OCI-LY7 (cell line): ENCODE data around the gene CFAP77. TPM values are rescaled to one million over a fixed set of nuclear protein-coding genes. Genes with fewer than 3 reads are reported as not detected.

ENCODE experiments used
- BruUV-seq: library from RNA; stranded (reverse); fragments of 400-500 nt; replicated peaks from 2 replicates; lab custom pipeline; 2021; lab: Mats Ljungman, UMichigan
- CTCF ChIA-PET: fragments of 300-600 bp; sonication (Branson Sonifier 250); formaldehyde crosslinking; loops from one replicate; lab custom pipeline; 2022; ENCODE audit warnings: antibody characterized with exemption; ENCODE audit not compliant: unreplicated experiment; lab: Charles Lee
- POLR2A ChIA-PET: fragments of 300-600 bp; sonication (Branson Sonifier 250); formaldehyde crosslinking; loops from one replicate; lab custom pipeline; 2022; ENCODE audit warnings: antibody characterized with exemption; lab: Charles Lee
- DNase-seq: peaks from one replicate; pipeline ENCODE4 v3.0.0-alpha.2; 2015; ENCODE audit warnings: low spot score
- H2AFZ ChIP-seq: fragments of 200-600 bp; sonication (generic), shearing (Covaris generic); 2 replicates; pipeline ENCODE4 v1.6.1; 2014; ENCODE audit warnings: mild to moderate bottlenecking, antibody characterized with exemption, low read length, moderate library complexity
- H3K27ac ChIP-seq: fragments of 200-600 bp; sonication (generic); 2 replicates; pipeline ENCODE4 v1.5.1; 2014; ENCODE audit warnings: mixed run types, low read depth, mild to moderate bottlenecking, moderate library complexity, low read length, inconsistent platforms; ENCODE audit not compliant: poor library complexity, severe bottlenecking
- H3K36me3 ChIP-seq: fragments of 200-600 bp; sonication (generic); 2 replicates; pipeline ENCODE4 v1.6.1; 2014; ENCODE audit warnings: mild to moderate bottlenecking, antibody characterized with exemption, low read length, moderate library complexity, mixed read lengths; ENCODE audit not compliant: insufficient read depth
- H3K4me1 ChIP-seq: fragments of 200-600 bp; sonication (generic); 2 replicates; pipeline ENCODE4 v1.5.1; 2014; ENCODE audit warnings: mild to moderate bottlenecking, low read length; ENCODE audit not compliant: insufficient read depth, poor library complexity, severe bottlenecking
- H3K4me2 ChIP-seq: fragments of 200-600 bp; sonication (generic); 2 replicates; pipeline ENCODE4 v1.6.1; 2014; ENCODE audit warnings: mild to moderate bottlenecking, low read length
- H3K4me3 ChIP-seq: fragments of 200-600 bp; sonication (generic); 2 replicates; pipeline ENCODE4 v1.5.1; 2014; ENCODE audit warnings: mild to moderate bottlenecking, low read depth, low read length; ENCODE audit not compliant: poor library complexity, severe bottlenecking
- H3K79me2 ChIP-seq: fragments of 200-600 bp; sonication (generic); 2 replicates; pipeline ENCODE4 v1.6.1; 2016; ENCODE audit warnings: low read depth, mild to moderate bottlenecking, low read length, moderate library complexity, mixed read lengths; ENCODE audit not compliant: insufficient read depth
- H3K9me2 ChIP-seq: fragments of 200-600 bp; sonication (generic); 2 replicates; pipeline ENCODE4 v1.6.1; 2016; ENCODE audit warnings: mild to moderate bottlenecking, low read length, mixed read lengths; ENCODE audit not compliant: insufficient read depth
- H3K9me3 ChIP-seq: fragments of 200-600 bp; sonication (generic); 2 replicates; pipeline ENCODE4 v1.6.1; 2014; ENCODE audit warnings: mild to moderate bottlenecking, mixed run types, low read length, mixed read lengths
- H4K20me1 ChIP-seq: fragments of 200-600 bp; sonication (generic); 2 replicates; pipeline ENCODE4 v1.6.1; 2014; ENCODE audit warnings: mild to moderate bottlenecking, antibody characterized with exemption, low read length, moderate library complexity, mixed read lengths; ENCODE audit not compliant: insufficient read depth
- CTCF ChIP-seq: fragments of 200-600 bp; sonication (generic); conservative IDR thresholded peaks from 2 replicates; pipeline ENCODE4 v1.5.1; 2014; ENCODE audit warnings: mild to moderate bottlenecking, antibody characterized with exemption, low read length, moderate library complexity, mixed read lengths
- EZH2phosphoT487 ChIP-seq: fragments of 200-600 bp; sonication (generic); IDR thresholded peaks from 2 replicates; pipeline ENCODE4 v1.6.1; 2018; ENCODE audit warnings: low read depth, borderline replicate concordance, mild to moderate bottlenecking, mixed run types, antibody characterized with exemption, low read length, moderate library complexity, mixed read lengths
- intact Hi-C: fragments of 100-400 bp; cut with micrococcal nuclease; formaldehyde crosslinking; loops from one replicate; pipeline ENCODE4 v1.10.0; 2022; ENCODE audit not compliant: unreplicated experiment
- total RNA-seq, 2 experiments: library from RNA; depleted of rRNA in 1 of 2; stranded (reverse); fragments of >200 nt in 1 of 2; shearing (Covaris generic) in 1 of 2; gene quantifications; 2 replicates each; pipeline ENCODE4 v1.2.3, GENCODE V29; 2014 to 2022

The CFAP77 gene
- total RNA-seq, 2 experiments from 2014 or later: not detected

DNA sequence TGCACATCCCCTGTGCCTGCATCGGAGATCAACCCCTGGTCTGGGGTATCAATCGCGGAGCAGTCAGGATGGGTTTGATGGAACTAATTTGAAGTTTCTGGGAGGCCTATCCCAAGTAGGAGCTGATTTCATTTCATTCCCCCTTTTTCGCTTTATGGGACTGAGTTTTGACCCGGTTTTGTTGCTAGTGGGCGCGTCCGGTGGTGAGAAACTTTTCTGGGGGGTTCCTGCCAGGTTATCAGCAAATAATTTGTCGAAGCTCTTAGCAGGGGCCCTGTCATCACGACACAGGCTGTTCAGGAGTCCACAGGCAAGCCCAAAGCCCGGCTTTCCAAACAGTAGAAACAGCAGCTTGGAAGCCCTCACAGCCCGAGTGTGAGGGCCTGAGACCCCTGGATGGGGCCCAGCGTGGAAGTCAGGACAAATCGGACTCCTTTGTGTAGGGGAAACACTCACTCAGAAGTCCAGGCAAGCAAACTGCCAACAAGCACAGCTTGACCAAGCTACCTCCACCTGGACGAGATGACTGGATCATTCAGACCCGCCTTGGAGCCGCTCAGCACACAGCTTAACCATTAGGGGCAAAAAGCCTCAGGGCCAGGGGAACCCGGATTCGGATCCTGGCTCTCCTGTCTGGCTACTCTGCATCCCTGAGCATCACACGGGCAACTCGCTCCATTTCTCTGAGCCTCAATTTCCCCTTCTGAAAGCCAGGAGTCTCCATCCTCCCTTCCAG lies 108.0 kb downstream of the CFAP77 start:
- no peak overlapping the region for H3K4me2 ChIP-seq
- no peaks in the 10 kb centered on the region for H3K36me3 ChIP-seq
- BruUV-seq: no TSS peak
- H3K27ac ChIP-seq: no peak overlapping the region
- no peaks in the 10 kb centered on the region for H3K9me2 ChIP-seq
- H2AFZ ChIP-seq: no peak overlapping the region
- H3K4me3 ChIP-seq: no peak overlapping the region
- H3K4me1 ChIP-seq: no peaks in the 10 kb centered on the region
- intact Hi-C loops: no loop called here
- H3K79me2 ChIP-seq: no peaks in the 10 kb centered on the region
- H4K20me1 ChIP-seq: no peaks in the 10 kb centered on the region
- ChIA-PET CTCF (interaction anchor here (0.7 kb wide), 1 partner anchor 106 kb away, joined by 4 read pairs; no protein-coding TSS in a partner anchor), POLR2A (no interaction called here)
- DNase-seq: no peak
- TF ChIP-seq CTCF: no peak
- TF ChIP-seq EZH2phosphoT487: no peak
- no peaks in the 10 kb centered on the region for H3K9me3 ChIP-seq

- intact Hi-C loops: no loop called here
- H2AFZ ChIP-seq: no peak overlapping the region
These were observed 108.6 kb downstream of the CFAP77 start for GRCh38 chr9:132518626-132519025.

More at GRCh38 chr9:132518626-132519025, 108.6 kb downstream of the CFAP77 start:
- BruUV-seq: no TSS peak
- no peaks in the 10 kb centered on the region for H3K9me3 ChIP-seq
- ChIA-PET CTCF (interaction anchor here (0.6 kb wide), 1 partner anchor 1506 kb away, joined by 3 read pairs; no protein-coding TSS in a partner anchor), POLR2A (no interaction called here)
- TF ChIP-seq CTCF (no peak), EZH2phosphoT487 (no peak)
- H3K4me1 ChIP-seq: no peaks in the 10 kb centered on the region
- no peak overlapping the region for H3K4me3 ChIP-seq
- DNase-seq: no peak
- no peaks in the 10 kb centered on the region for H3K36me3 ChIP-seq
- H3K27ac ChIP-seq: no peak overlapping the region
- no peak overlapping the region for H3K4me2 ChIP-seq
- H4K20me1 ChIP-seq: no peaks in the 10 kb centered on the region
- H3K9me2 ChIP-seq: no peaks in the 10 kb centered on the region
- H3K79me2 ChIP-seq: no peaks in the 10 kb centered on the region
